Posterior vena cava (tissue), 2 donors: ENCODE results near the gene SCGB2B2. TPM values are rescaled to one million over a fixed set of nuclear protein-coding genes. Genes with fewer than 3 reads are reported as not detected.
"Not testable (repeated sequence)": the region's sequence is repeated elsewhere in the genome, so short reads cannot be mapped to it uniquely, and the experiment has no call there.

Experiments used
- DNase-seq: peaks from one replicate; pipeline ENCODE4 v3.0.0-alpha.2; 2020; ENCODE audit warnings: low spot score
- intact Hi-C, 2 donors: fragments of 100-400 bp; cut with DNase I; formaldehyde crosslinking; loops; one replicate each; pipeline versions ENCODE4 v1.14.1 to v1.14.2; 2022 to 2023
- long read RNA-seq, 2 donors: library from polyadenylated mRNA; unstranded; transcript quantifications; one replicate each; pipeline ENCODE4 v2.0.0, GENCODE V29; 2020 to 2021
- total RNA-seq, 2 donors: library from RNA; stranded (reverse); fragmentation: NEBNext Ultra II Directional; extraction: Animal tissue kit (Norgen Biotek cat#: 25700); gene quantifications; one replicate each; pipeline ENCODE4 v1.2.1, GENCODE V29; 2021
- donor health status: DM: yes; HTN: yes; CAD: no.
- donor health status: DM: yes; HTN: yes; CAD: no.

SCGB2B2 gene, protein sequence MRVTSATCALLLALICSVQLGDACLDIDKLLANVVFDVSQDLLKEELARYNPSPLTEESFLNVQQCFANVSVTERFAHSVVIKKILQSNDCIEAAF
- under 1 TPM; 0.56 to 0.90 TPM for total RNA-seq
- long read RNA-seq, donor 1 = 0 reads
- long read RNA-seq, donor 2, partial matches to known transcripts = 0 of 2 reads
- long read RNA-seq, donor 2, other reads (novel, unspliced or antisense) = 2 of 2 reads

DNA sequence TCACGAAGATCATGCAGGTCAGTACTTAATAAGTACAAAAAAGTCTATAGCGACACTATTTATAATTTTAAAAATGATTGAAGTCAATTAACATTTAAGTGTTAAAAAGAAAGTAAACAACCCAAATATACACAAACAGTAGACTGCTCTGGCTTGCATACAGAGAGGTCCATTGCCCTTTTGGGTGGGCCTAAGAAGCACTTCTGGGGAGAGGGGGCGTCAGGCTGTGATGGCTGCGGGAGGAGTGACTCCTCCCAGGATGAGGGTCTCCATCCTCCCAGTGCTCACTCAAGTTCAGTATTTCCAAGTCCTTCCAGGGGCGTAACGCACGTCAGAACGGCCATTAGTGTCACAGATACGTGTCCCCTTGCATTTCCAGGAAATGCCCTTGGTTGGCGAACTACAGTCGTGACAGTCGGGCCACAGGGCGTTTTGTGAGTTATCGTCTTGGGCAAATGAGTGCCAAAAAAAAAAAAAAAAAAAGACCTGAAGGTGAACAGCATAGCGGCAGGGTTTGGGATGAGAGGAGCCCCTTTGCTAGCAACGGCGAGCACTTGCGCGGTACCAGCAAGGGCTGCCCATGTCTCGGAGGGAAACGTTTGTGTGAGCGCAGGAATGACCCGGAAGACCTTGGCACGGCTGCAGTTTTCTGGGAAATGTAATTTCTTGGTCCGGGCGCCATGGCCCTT is at the start of gene SCGB2B2:
TSS of gene SCGB2B2 (minus strand) at position 463 of the 689 bp plus-strand sequence. CDS start 82,596 bp downstream, outside the sequence.
- intact Hi-C loops = no loop called here
- DNase-seq = peak; percentile 86

DNA sequence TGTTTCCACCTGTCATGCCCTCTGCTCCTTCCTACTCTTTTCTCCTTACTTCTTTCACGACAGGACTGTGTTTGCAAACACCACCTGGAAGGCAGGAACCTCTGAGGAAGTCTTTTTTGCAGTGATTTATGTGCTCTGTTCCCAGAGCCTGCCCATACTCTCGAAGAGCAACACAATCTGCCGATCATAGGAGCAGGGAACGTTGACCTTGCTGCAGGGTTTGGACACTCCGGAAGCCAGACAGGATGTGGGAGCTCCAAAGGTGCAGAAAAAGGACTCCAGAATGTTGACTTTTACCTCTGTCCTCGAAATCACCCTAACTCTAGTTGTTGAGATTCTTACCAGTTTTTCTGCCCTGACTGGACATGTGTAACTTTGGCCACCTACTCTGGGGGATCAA is 48.4 kb upstream of the SCGB2B2 start:
- no peak for DNase-seq
- intact Hi-C loops = no loop called here

DNA sequence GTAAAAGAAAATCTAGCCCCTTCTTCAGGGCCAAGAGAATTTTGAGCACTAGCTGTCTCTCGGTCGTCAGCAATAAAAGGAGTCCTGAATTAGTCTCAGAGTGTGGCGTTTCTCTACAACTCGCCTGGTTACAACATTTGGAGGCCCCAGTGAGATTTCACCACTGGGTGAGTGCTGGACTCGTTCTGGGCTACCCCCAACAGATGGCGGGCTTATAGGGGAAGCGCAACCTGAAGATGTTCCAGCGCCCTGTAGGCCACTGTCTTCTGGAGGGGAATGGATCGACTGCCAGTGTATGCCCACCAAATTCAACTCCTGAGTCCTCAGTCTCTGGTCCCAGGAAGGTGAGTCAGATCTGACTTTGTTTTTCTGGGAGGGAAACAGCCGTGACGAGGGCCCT is 45.4 kb upstream of the SCGB2B2 start:
- intact Hi-C loops = no loop called here
- no peak for DNase-seq

DNA sequence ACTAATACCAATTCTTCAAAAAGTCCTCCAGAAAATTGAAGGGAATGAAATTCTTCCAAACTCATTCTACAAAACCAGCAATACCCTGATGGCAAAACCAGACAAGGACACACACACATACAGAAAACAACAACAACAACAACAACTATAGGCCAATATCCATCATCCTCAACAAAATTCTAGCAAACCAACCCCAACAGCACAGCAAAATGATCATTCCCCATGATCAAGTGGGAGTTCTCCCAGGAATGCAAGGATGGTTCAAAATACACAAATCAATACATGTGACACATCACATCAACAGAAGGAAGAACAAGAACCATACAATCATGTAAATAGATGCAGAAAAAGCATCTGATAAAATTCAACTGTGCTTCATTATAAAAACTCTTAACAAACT is 38.4 kb upstream of the SCGB2B2 start:
- DNase-seq = no peak
- intact Hi-C loops = no loop called here

DNA sequence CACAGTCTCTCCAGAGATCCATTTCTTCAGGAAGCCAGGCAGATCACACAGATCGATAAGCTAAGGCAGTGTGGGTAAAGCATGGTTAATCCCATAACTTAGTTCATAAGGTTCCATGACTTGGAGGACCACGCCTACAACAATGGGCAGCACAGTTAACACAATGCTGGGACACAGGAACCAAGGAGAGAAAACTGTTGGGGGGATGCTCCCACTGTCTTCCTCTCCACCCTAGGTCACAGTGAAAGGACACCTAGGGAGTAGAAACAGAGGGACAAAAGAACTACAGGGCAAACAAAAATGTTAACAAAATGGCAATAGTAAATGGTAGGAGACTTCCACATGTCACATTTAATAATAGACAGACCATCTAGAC is 36.3 kb upstream of the SCGB2B2 start:
- intact Hi-C loops = loop anchor here in 1 of 2 donors (5.0 kb wide), 1 partner anchor 76 kb away; no protein-coding TSS in a partner anchor

DNA sequence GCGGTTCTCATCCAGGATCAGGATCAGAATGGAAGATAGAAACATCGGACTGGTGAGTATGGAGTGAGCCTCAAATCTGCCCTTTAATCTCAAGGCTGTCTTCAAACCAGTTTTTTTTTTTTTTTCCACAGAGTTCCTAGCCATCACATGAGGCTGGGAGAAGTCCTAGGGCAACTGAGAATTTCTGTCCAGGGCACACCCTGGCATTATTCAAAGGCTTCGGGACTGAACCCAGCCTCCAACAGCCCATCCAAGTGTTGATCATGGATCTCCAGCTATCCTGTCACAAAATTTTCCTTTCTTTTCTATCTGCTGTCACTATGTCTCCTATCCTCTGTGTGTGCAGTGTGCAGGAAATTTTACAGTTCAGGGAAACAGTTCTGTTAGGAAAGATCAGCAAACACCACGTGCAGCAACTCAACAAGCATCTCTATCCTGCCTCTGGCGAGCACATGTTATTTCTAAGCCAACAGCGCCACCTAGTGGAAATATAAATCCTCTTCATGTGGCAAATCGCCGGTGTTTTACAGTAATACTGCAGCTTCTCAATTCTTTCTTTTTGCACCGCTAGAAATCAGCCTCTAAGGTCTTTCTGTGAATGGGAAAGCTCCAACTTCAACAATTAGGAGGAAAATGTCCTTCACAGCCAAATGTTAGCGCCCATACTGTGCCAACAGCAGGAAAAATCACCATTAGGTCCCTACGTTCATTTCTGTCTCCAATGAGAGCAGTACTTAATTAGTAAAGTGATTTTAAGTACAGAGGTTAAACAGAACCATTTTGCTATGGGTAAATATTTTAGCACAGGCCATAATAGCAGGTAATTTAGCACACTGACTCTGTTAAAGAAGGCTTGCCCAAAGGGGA is 35.7 kb upstream of the SCGB2B2 start:
- intact Hi-C loops = loop anchor here in 1 of 2 donors (5.0 kb wide), 1 partner anchor 75 kb away; no protein-coding TSS in a partner anchor
- no peak for DNase-seq

More for the DNA sequence above, 36.3 kb upstream of the SCGB2B2 start:
- no peak for DNase-seq

DNA sequence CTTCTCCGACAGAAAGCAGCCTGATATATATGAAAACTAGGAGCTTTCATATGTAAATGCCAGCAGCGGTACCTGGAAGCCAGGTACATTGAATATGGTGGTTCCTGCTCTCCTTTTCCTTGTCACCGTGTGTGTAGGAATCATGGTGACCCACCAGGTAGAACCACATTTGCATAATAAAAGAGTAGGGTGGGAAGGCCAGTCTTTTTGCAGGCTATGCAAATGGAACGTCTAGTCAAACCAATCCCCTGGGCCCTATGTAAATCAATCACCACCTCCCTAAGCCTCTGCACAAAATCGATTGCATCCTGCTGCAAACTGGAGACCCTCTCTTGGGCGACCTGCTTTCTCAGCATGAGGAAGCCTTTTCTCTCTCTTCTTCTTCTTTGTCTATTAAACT is 34.9 kb upstream of the SCGB2B2 start:
- intact Hi-C loops = loop anchor here in 1 of 2 donors (5.0 kb wide), 1 partner anchor 75 kb away; no protein-coding TSS in a partner anchor

DNA sequence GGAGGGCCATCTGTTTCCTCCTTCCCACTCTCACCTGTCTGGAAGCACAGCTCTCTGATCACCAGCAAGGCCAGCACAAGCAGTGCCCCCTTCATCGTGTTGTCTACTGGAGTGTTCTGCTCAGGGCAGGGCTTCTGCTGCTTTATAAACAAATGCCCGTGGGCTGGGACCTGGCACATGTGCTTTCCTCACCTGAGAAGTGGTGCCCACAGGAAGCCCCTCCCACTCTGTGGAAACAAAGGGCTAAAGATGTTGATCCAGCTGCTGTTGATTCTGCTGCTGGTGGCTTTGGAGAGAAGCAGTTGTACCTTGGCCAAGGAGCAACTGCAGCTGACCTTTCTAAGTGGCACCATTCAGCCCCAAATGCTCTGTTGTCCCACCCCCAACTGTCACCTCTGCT is 30.7 kb upstream of the SCGB2B2 start:
- intact Hi-C loops = no loop called here
- DNase-seq = no peak

More for the DNA sequence above, 34.9 kb upstream of the SCGB2B2 start:
- no peak for DNase-seq

DNA sequence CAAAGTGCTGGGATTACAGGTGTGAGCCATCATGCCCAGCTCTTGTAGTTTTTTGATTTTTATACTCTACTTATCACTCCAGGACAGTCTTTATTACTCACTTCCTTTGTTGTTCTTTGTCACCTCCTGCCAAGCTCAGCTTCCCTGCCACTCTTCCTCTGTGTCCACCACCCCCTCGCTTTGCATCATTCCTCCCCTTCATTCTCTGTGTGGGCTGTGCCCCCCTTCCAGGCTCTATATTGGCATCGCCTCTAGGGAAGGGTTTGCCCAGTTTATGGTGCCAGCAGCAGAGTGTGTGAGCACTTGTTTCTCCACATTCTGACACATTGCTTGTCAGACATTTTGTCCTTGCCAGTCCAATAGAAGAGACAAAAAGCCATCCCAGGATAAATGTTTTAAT is 15.6 kb upstream of the SCGB2B2 start:
- intact Hi-C loops = no loop called here
- no peak for DNase-seq

DNA sequence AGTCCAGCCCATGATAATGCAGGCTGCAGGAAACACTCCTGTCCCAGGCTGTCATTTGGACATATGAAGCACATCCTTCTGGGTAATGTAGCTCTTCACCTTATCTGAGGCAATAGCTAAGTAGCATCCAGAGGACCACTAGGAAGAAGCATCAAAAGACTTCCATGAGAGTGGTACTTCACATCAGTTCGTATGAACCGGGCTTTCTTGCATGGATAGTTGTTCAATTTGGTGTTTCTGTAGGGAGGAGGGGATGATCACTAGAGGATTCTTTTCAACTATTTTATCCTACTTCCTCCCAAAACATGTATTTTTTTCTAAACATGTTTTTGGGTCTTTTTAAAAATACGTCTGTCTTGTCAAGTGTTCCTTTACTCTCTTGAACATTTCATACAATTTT is 13.4 kb upstream of the SCGB2B2 start:
- intact Hi-C loops = no loop called here
- no peak for DNase-seq

DNA sequence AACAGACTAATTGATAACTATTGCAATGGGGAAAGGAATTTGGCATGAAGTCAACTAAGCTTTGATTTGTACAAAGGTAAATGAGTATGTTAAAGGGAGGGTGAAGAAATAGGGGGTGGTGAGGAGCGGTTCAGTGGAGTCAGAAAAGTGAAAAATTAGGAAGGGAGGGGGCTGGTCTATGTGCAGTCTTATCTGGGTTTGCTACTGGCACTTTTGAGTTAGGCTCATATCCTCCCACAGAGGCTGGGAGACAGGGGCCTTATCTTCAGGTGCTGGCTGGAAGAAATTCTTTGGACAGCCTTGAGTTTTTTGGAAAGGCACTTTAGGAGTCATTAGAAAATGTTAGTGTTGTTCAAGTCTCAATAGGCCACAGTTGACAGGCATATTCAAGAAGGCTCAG is 11.6 kb upstream of the SCGB2B2 start:
- intact Hi-C loops = no loop called here
- no peak for DNase-seq

DNA sequence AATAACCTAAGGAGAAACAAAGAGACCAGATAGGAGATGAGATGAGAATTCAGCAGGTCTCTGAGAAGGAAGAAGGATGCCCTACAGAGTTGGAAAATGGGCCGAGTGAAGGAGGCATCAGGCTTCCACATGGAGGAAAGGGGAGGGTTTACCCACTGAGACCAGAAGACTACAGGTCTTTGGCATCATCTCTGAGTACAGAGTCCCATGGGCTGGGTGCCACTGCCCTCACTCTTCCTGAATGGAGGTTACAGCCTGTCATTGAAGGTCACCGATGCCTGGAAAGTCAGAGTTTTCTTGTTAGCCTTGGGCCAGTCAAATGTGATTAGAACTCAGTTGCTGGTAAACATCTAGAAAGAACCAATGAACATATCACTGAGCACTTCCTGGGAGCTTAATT is 10.4 kb upstream of the SCGB2B2 start:
- no peak for DNase-seq
- intact Hi-C loops = no loop called here

DNA sequence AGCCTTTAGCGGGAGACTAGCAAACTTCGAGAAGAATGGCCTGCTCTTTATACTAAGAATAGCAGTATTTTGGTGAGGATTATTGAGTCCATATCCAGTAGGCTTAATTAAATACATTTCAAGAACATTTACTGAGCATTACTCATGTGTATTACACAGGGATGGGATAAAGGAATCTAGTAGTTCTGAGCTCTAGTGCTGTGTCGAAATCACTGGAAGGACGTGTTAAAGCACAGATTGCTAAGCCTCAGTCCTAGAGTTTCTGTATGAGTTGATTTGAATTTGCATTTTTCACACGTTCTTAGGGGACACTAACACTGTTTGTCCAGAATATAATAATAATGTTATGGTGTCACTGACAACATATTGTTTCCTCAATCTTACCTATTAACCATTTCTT is 9.5 kb upstream of the SCGB2B2 start:
- intact Hi-C loops = no loop called here

DNA sequence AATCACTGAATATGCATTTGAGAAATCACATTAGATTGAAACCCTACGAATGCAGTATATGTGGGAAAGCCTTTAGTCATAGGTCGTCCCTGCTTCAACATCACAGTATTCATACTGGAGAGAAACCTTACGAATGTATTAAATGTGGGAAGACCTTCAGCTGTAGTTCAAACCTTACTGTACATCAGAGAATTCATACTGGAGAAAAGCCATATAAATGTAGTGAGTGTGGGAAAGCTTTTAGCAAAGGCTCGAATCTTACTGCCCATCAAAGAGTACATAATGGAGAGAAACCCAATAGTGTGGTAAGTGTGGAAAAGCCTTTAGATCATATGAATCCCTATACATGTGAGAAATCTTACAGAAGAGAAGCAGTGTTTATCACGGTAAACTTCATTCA is 8.3 kb upstream of the SCGB2B2 start:
- intact Hi-C loops, DNase-seq: not testable (repeated sequence)

More for the DNA sequence above, 9.5 kb upstream of the SCGB2B2 start:
- DNase-seq = no peak

DNA sequence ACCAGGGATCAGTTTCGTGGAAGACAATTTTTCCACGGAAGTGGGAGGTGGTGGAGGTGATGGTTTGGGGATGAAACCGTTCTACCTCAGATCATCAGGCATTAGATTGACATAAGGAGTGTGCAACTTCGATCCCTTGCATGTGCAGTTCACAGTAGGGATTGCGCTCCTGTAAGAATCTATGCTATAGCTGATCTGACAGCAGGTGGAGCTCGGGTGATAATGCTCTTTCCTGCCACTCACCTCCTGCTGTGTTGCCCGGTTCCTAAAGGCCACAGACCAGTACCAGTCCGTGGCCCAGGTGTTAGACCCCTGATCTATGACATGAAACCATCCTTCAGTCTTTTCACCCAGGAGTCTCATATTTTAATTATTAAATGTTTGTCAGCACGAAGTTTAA is 4.5 kb upstream of the SCGB2B2 start:
- intact Hi-C loops = no loop called here
- no peak for DNase-seq

DNA sequence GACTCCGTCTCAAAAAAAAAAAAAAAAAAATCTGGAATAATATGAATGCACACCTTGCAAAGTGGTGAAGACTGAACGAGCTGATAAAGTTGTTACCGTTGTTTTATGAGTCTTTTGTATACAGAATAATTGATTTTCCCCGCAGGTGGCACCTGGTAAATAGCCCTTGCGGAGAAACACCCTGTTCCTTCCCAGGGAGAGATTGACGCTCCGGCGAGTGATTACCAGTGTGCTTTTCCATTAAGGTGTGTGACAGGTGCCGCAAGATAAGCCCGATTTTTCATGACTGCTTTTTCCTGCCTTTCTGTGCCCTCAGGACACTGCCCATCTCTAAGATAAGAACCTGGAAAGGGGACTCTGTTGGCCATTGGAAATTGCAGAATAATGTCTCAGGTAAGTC is 1.5 kb upstream of the SCGB2B2 start:
- intact Hi-C loops = no loop called here
- DNase-seq = no peak

DNA sequence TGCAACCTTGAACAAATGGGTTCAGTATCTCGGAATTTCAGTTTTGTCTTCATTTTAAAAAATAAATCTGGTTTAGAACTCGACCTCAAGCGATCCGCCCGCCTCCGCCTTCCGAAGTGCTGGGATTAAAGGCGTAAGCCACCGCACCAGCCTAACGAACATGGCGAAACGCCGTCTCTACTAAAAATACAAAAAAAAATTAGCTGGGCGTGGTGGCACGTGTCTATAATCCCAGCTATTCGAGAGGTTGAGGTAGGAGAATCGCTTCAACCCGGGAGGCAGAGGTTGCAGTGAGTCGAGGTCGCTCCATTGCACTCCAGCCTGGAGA is 1.1 kb upstream of the SCGB2B2 start:
- intact Hi-C loops = no loop called here
- DNase-seq = no peak

DNA sequence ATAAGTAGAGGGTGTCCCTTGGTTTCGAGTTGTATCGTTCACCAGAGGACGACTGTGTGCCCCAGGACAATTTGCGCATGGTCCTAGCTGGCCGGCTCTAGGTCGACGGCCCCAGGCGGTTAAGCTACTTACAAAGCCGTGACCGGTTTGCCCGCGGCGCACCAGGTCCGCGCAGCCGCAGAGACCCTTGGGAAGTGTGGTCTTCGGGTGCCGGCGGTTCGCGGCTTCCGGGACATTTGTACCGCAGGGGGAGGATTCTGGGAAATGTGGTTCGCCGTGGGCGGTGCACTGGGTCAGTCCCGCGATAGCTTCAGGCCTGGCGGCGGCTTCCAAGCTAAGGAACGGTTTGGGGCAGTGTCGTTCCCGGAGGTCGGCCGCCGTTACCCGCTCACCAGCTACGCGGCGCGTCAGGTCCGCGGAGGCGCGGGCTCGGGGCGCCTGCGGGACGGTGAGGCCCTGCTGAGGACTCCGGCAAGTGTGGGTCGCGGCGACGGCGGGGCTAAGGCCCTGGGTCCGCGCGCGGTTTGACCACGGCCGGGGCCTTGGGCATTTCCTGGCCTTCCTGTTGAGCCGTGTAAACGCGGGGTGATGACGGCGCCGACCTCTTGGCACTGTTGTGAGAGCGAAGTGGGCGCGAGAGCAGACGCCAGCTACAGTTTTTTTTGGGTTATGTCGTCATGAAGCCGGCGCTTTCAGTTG is 576 bp upstream of the SCGB2B2 start, which contains the start of gene ZNF302:
TSS of gene ZNF302 (plus strand) at position 293 of the 699 bp plus-strand sequence. CDS start 1,127 bp downstream, outside the sequence.
- peak; percentile 99 for DNase-seq
- intact Hi-C loops = no loop called here

DNA sequence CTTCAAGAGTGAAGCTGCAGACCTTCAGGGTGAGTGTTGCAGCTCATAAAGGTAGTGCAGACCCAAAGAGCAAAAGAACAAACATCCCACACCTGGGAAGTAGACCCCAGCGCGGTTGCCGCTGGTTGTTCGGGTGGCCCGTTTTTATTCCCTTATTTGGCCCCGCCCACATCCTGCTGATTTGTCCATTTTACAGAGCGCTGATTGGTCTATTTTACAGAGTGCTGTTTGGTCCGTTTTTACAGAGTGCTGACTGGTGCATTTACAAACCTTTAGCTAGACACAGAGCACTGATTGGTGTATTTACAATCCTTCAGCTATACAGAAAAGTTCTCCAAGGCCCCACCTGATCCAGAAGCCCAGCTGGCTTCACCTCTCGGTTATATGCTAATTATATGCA is 1.0 kb downstream of the SCGB2B2 start:
- no peak for DNase-seq
- intact Hi-C loops = no loop called here
